GM18520 (cell line): ENCODE data around the gene INO80B.
A peak's percentile ranks its signal among the peaks of the same experiment; 100 is the strongest.

Source experiments
- ATAC-seq: cut with Tn5 transposase; IDR thresholded peaks from one replicate; pipeline ENCODE4 v1.9.1; 2021; ENCODE audit not compliant: unreplicated experiment

Gene INO80B

DNA sequence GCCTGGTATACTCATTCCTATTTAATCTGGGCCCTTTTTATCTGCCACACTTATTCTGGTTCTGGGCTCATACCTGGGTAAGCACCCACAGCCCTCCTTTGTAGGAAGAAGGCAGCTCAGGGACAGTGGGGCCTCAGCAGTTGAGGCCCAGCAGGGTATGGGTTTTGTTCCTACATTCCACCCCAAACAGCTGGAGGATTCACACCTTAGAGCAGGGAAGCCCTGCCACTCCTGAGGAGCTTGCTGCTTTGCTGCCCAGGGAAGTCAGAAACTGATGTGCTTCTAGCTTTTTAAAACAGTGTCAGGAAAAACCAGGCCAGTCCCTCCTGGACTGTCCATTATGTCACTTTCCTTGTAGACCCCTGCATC, 45.7 kb downstream of the INO80B start:
- no peak for ATAC-seq

DNA sequence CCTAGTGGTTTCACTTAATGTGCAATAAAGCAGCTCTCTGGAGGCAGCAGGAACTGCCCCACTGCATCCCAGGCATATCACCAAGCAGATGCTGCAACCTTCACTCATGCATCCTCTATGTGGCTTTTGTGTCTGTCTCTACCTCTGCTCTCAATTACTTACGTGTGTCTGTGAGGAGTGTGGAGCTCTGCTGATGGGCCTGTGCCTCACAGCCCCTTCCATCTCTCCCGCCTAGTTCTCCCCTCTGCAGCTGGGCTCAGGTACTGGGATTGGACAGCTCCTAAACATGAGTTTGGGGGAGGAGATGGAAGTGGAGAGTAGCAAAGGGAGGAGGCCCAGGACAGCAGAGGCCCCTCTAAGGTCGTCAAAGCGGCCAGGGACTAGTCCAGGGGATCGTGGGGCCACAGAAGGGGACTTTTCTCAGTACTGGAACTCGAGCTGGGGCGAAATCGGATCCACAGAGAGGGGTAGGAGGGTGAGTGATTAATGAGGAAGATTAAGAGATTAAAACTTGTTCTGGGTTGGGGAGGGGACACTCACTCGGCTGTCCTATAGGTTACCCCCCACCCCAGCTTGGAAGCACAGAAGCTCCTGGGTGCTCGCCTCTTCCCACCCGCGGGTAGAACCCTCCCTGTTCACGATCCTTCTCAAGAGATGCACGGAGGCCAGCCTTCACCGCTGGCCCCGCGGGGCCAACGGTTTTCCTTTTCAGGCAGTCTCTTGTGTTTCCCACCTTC, 46.6 kb downstream of the INO80B start:
- no peak for ATAC-seq

DNA sequence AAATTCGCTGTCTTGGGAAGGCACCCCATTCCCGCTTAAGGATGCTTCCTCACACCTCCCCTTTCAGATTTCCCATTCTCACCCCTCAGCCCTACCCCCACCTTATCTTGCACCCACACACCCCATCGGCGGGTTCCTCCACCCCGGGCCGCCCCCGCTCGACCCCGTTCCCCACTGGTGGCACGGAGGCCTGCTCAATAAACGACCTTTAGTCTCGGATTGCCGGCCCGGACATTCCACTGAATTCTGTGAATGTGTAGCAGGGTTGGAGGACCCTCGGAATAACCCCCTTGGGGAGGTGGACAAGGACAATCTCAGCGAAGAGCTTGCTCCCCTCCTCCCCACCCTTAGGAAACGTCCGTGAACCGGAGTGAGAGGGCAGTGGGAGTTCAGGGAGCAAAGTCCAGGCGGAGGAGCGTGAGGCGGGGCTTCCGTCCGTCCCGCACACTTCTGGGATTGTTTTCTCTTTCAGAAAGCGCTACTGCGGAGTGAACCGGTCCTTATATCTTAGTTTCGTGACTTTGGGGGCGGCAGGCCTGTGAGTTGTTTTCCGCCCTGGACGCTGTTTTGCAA, 47.3 kb downstream of the INO80B start:
- ATAC-seq: no peak

DNA sequence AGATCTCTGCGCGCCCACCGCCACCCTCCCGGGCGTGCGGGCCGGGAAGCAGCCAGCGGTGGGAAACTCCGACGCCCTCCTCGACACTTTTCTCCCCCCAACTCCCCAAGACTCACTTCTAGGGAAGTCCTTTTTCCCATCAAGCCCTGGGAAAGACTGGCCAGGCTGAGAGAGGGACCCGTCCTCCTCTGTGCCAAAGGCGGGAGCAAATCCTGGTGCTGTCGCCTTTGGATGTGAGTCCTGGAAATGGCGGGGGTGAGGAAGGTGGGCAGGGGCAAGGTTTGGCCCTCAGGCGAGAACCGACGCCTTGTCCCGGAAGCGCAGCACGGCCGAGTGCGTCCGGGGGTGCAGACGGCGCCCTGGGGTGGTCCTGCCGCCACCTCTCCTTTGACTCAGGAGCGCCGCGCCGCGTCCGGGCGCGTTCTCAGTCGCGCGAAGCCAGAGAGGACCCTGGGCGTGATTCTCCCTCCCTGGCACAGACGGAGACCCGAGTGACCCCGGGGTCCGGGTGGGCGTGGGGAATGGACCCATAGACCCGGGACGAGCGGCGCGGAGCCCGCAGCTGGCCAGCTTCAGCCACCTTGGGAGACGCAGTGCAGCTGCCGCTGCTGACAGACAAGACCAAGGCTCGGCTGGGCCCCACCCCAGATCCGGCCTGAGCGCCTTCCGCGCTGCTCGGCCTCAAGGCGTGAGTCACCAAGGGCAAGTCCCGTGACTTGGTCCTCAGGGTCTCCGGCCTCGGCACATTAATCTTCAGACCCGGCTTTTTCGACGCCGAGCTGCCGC, 48.0 kb downstream of the INO80B start:
- peak; percentile 37 for ATAC-seq

DNA sequence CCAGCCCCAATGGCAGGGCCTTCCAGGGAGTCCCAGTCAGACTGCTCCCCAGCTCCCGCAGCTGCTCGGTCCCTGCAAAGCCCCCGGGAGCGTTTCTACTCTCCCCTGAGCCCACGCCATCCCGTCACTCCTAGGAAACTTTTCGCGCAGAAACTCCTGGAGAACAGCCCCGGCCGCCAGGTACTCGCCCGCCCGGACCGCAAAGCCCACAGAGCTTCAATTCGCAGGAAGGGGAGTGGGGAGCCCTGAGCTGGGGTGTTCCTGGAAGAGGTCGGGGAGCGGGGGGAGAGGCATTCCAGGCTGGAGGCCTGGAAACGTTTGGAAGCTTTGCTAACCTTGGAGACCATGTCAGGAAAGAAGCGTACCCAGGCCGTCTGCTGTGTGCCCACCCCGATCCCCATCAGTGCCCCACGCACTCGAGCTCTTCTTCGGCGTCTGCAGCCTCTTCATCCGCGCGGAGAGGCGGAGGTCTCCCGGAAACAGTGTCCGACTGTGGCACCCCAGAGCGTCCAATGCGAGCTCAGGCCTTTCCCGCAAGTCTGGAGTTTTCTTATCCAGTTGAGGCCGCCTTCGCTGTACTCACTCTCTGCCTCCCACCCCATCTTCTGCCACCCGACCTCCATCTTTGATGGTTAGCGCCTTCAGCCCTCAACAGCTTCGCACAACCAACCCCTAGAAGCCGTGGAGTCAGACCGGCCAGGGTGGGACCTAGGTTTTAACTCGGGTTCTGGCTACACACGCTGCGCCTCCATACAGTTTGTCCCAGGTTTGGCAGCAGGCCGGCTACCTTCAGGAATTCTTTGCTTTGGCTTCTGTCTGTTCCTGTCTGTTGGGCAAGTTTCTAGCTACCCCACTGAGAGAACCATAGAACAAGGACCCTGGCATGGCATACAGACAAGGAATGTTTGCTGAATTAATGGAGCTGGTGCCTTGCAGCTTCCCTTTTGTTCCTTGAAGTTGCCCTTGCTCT, 48.9 kb downstream of the INO80B start:
- no peak for ATAC-seq

DNA sequence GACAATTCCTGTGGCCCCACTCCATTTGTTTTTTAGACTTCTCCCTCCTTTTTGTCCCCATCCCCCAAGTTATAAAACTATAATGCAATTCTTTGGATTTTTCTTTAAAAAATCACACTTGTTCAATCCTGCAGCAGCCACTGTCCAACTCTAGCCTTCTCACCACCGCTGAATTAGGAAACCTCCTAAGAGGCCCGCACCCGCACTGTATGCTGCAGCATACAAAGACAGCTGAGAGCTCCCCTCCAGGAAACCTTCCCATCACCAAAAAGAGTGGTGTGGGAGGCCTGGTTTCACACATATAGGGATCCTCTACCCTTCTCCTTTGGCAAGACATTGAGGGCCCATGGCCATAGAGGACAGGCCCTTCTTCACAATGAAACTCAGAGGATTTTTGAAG, 49.7 kb downstream of the INO80B start:
- no peak for ATAC-seq

DNA sequence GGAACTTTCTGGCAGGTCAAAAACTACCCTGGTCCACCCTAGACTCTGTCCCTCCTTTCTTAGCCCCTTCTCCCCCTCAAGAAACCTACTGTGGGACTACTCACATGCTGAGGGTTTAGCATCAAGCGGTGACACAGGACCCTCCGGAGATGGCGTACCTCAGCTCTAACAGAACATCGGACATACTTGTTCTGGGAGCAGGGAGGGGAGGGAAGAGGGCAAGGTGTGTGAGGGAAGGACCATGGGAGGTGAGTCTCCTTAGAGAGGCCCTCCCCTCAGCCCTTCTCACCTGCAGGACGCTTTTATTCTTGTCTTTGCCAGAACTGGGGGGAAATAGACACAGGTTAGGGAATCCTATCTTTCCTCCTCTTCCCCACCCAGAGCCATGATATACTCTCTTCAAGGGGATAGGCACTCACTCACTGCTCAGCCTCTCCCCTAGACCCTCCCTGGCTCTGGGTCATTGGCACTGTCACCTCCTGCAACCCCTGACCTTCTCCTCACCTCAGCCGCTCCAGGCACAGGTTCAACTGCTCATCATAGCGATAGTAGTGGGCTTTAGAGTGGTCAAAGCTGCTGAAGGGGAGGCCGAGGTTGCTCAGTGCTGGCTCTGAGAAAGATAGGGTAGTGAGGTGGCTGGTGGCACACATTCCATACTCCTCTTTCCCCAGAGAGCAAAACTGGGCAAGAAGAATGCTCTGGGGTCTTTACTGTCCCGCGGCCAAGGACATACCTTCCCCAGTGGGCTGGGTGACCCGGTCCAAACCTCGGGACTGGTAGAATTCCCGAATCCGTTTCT, 50.8 kb downstream of the INO80B start:
- ATAC-seq: no peak

DNA sequence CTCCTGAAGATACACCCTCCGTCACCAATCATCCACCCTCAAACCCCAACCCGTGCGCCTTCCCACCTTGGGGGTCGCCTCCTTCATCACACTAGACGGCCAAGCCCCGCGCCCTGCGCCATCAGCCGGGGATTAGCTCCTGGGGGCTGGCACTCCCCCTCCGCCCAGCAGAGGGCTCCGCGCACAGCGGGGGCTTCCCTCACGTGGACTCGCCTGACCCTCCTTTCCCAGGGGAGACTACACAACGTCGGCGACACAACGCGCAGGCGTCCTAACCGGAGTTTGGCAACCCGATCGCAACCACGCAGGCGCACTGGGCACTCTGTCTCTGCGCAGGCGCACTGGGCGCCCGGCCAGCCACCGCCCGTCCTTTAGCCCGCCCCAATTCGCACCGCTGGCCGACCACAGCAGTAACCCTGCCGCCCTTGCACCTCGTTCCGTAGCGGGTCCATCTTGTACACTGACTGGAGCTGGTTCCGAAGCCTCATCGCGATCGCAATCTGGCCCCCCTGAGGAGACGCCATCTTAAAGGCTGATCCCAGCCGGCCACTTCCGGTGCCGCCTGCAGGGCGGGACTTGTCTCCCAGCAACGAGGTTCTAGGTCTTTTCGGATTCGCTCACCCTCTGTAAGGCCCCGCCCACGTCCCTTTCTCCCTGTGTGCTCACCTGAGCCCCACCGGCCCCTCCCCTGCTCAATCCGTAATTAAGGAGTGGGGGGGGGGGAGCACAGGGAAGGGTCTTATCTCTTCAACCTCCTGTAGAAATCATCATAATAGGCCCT, 52.4 kb downstream of the INO80B start, which contains the start of gene PCGF1:
TSS of gene PCGF1 (minus strand) at position 551 of the 781 bp plus-strand sequence. CDS start at position 524, 27 bp downstream.
- ATAC-seq: peak; percentile 78
